Measurements from ENCODE around the gene FEM1B.

Gene FEM1B

DNA sequence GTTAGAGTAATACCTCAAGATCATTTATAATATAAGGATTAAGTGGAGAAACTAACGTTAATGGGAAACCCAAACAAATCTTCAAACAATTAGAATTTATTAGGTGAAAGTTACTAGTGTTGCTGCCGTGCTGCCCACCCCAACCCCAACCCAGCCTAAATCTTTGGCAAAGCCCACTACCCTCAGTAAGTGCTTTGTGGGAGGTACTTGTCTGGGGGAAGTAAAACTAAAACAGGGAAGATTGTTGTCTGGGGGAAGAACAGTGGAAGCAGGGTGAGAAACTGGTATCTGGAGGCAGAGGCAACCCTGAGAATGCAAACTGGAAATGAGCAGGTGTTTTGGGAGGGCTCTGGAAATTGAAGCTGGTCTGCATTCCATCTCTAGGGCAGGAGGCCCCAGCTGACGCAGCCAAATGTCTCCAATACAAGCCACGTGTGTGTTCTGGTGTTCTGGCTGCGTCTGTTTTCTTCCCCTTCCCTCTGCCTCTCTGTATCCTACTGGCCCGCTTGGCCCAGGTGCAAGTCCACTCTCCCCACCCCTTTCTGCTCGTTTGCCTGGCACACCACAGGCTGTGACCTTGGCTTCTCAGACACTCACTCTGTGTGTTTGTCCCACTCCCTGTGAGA, 32.7 kb downstream of the FEM1B start:
- DNase-seq, result no peak

DNA sequence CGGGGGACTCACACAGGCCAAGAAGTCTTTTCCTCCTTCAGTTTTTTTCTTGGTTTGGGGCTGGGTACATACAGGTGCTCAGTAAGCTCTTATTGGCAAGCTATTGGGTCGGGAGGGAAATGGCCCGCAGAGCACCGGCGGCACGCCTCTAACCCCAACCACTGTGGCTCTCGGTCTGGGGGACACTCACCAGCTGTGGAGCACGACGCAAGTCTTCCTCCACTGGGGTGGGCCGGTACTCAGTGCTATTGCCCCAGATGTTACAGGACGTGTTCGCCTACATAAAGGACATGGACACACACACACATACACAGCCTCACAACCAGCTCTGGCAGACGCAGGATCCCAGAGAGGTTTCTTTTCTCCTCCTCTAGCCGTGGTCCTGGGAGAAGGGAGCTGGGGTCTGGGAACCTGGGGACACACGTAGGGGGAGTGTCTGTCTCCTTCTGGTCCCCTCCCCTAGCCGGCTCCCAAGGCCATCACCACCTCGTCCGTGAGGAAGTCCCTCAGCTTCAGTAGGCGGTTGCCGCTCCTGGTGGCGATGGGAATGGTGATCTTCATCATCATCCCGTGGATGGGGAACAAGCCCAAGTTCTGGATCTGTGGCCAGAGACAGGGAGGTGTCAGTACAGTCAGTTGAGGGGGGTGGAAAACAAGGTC, 33.4 kb downstream of the FEM1B start:
- no peak for DNase-seq

DNA sequence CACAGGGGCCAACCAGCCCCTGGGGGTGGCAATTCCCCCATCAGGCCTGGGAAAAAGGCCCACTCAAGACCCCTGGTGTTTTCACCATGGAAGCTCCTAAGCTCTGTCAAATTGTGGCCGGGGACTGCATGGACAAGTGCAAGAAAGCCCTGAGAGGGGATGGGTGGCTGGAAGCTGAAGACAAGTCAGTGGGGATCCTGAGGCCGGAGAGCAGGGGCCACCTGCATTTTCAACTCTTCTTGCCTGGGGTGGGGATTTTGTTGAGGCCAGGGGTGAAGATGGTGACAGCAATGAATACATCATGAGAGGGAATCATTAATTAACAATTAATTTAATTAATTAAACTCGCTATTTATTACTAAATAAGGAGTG, 33.9 kb downstream of the FEM1B start:
- no peak for DNase-seq

DNA sequence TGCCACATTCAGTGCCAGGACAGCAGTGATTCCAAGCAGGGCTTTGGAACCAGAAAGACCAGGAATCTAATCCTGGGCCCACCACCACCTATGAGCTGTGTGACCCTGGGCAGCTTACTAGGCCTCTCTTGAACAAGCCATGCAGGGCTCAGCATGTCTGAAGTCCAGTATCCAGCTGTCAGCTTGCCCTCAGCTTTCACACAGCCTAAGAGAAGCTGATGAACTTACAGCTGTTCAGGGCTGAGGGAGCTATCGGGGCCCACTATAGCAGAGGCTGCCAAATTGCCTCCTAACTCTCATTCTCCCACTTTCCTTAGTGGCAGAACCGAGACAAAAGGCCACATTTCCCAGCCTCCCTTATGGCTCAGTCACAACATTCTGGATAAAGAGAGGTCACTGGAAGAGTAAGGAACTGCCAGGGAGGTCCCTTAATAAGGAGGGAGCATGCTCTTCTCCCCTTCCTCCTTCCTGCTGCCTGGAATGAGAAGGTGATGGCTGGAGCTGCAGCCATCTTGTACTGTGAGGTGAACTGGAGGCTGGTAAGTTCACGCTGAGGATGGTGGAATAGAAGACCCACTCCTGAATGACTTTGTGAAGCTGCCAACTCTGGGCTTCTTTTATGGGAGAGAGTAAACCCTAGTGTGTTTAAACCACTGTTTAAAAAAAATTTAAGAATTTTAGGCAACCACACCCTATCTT, 34.5 kb downstream of the FEM1B start:
- no peak for DNase-seq

DNA sequence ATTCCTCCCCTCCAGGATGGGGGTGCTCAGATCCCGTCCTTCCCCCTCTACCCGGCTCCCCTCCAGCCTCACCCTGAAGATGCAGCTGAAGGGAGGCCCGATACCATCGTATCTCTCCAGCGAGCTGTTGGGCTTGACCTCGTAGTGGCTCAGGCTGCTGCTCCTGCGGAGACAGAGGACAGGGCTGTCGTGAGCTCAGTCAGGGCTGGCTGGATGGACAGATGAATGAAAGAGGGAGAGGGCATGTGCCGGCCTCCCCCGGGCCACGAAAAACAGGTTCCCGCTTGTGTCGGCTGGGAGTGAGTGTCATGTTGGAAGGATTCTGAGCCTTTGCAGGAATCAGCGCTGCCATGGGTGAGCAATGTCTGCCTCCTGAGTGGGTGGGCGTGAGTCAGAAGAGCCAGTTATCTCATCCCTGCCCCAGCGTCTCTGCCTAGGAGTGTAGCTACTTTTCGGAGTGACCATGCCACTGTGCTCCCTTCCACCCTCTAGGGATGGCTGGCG, 35.2 kb downstream of the FEM1B start:
- DNase-seq, result no peak

DNA sequence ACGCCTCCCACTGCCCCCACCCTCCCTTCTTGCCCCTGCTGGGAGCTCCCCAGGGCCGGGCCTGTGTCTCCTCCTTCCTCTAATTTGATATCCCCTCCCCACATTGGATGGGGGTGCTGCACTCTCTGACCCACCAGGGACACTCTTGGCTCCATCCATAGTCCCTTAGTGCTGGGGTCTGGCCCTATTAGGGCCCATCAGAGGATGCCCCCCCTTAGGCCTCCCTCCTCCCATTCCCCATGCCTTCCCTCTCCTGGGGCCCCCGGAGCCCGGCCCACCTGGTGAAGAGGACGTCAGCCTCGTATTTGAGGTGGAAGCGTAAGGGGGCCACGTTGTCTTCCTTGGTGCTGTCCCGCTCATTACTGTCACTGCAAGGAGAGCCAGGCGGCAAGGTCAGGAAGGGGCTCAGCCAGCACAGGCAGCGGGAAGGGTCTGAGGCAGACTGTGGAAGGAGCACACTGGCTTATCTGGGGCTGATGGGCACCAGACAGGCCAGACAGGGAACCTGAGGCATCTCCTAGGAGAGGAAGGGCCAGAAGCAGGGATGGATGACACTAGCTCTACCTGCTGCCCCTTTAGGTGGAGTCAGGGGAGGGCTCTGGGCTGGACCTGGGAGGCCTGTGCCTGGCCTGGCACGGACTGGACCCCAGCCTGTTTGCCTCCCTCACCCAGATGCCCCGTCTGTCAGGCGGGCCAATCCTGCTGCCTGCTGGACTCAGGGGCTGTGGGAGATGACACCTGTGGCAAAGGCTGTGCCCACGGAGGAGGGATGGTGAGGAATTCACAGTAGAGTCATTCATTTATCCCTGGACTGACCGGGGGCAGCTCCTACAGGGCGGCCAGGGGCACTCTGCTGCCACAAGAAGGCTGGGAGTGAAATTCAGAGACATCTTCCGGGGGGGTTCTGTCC, 36.2 kb downstream of the FEM1B start:
- no peak for DNase-seq

DNA sequence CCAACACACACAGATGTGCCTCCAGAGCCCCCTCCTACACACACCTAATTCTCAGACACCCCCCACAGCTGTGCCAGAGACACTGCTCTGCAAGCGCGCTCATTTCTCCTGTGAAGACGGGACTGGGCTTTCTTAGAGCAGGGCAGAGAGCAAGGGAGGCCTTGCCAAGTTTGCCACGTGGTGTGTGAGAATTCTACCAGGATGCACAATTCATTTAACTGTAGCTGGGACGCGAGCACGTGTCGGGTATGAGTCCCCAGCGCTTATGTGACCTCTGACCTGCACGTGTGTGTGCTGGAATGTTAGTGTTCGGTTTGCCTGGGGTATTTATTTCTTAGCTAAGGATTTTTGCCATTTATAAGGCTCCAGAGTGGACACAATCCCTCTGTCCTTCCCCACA, 37.0 kb downstream of the FEM1B start:
- DNase-seq, result no peak

DNA sequence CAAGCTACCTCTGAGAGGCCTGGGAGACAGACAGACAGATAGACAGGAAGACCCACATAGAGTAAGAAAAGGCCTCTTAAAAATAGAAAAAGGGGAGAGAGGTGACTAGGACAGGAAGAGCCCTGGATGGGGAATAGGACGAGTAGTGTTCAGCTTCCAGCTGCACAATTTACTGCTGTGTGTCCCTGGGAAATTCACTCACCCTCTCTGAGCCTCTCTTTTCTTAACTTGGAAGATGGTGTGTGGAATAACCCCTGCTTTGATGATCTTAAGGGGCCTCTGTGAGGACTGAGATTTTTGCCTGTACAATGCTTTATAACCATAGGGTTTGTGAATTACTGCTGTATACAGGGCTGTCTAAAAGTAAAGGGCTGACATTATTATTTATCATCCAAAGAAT, 37.5 kb downstream of the FEM1B start:
- no peak for DNase-seq

DNA sequence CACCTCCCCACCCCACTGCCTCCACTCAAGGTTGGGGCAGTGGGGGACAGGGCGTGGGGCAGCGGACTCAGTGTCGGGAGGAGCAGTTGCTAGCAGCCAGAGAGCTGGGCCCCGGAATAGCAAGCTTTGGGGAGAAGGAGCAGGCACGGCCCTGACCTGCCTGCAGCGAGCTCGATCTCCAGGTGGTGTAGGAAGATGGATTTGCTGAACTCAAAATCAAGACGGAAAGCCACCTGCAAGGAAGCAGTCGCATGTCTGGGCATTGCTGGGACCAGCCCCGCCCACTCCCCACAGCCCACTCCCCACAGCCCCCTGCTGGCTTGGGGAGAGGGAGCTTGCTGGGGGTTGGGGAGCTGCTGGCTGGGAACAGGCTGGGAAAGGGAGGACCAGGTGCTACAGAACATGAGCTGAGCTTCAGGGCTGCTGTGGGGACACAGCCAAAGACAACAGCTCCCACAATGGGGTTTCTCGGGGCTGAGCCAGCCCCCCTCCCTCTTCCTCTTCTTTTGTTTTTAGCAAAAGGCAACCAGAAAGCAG, 38.0 kb downstream of the FEM1B start:
- no peak for DNase-seq

DNA sequence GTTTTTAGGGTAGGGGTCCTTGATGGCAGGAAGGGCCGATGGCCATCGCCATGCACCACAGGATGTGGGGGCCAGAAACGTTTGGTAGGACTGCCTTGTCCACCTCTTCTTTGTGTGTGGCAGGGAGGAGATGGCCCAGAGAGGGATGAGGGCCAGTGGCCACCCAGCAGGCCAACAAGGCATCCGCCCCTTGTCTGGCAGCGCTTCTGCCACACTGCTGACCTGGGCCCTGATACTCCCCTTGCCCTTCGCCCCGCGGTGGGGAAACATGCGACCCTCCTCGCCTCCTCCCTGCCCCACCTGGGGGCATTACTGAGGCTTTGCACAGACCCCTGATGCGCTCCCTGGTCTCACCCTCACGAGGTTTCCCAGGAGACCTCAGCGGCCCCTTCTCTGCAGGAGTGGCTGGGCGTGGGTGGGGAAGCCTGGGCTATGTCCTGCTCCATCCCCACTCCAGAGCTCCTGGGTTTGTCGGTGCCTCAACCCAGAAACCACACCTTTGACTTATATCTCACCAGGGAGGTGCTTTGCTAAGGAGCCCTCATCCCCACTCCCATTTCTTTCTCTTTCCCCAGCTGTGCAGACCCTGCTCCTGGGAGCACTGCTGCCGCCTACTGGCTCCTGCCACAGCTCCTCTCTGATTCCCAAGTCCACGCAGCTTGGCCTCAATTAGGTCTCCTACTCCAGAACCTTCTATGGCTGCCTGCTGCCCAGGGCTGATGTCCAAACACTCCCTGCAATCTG, 38.7 kb downstream of the FEM1B start:
- no peak for DNase-seq

DNA sequence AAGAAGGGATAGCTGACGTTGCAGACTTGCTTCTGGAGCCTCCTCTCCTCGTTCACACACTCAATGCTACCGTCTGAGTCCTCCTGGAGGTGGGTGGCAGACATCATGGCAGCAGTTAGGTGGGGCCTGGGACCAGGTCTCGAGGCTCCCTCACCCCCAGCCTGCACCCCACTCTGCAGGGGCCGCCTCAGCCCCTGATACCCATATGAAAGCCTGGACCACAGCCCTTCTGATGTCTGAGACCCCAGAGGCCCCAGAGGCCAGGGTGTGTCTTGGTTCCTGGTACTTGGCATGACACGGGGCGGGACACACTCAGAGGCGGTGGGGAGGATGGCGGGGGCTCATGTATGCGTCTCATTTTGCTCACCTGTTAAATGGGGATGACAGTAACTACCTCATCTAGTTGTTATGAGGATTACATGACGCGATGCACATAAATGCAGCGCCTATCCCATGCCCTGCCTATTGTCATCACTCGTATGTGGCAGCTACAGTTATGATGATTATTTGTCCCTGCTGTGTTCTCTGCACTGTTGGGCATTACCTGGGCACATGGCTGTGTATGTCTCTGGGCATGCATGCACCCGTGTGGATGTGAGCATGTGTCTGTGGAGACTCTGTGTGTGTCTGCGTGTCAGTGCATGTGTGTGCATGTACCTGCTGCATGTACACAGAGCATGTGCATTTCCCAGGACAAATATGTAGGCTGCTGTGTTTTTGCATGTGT, 39.9 kb downstream of the FEM1B start:
- no peak for DNase-seq

DNA sequence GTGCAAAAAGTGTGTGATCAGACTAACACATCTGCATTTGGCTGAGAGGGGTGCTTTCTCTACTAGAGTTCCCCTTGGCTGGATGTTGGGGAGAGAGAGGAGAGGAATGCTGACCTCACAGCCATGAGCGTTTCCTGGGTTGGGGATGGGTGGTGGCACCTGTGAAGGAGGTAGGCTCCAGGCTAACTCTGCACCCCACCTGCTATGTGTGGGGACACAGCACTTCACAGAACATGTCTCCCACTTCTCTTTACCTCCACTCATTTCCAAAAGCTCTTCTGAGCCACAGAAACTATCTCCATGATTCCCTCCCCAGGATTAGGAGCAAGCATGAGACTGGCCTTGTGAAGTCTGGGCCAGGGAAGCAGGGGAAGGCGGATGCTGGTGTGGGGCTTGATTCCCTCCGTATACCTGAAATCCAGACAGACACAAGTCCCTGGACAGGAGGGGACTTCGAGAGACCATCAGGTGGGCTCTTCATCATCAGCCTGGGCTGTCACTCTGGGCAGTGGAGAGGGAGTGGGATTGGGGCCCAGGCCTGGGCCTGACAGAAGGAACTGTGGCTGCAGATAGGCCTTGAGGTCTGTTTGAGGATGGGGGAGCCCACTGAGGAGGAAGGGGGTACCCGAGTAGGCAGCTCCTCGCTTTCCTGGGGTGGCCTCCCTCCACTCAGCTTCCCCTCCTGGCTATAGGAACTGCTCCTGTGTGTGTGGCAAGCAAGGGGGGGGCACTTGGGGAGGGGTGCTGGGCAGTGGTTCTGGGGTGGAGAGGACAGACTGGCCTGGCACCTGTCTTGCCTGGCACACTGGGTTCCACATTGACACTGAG, 40.7 kb downstream of the FEM1B start:
- no peak for DNase-seq

DNA sequence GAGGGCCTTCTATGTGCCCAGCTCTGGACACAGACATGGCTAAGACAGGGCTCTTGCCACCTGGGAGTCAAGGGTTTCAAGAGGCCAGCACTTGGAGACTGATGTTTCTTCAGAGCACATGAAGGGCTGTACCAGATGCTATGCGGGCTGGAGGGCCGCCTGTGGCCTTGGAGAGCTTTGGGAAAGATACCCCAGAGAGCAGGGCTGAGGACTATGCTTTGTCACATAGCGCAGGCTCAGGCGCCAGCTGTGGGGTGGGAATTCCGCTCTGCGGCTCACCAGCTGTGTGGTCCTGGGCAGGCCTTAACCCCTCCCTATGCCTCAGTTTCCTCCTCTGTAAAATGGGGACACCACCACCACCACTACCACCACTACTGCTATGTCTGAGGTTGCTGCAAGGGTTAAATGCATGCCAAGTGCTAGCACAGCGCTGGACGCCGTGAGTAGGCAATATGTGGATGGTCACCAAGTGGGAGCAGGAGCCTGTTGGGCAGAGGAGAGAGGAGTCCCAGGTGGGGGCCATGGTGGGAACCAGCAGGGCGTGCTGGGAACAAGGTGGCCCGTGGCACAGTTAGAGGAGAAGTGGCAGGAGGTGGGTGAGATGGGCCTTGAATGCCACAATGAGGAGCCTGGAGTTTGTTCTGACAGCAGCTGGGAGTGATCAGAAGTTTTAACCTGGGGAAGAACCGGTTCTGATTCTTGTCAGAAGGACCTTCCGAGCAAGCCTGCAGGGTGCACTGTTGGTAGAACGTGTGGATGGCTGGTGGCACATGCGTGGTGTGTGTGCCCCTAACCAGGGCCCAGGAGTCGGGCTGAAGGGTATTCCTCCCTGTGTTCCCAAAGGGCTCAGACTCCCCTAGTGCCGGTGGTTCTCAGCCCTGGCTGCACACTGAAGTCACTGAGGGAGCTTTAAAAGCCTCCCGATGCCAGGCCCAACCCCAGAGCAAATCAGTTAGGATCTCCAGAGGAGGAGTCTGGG, 41.7 kb downstream of the FEM1B start:
- DNase-seq, result no peak

DNA sequence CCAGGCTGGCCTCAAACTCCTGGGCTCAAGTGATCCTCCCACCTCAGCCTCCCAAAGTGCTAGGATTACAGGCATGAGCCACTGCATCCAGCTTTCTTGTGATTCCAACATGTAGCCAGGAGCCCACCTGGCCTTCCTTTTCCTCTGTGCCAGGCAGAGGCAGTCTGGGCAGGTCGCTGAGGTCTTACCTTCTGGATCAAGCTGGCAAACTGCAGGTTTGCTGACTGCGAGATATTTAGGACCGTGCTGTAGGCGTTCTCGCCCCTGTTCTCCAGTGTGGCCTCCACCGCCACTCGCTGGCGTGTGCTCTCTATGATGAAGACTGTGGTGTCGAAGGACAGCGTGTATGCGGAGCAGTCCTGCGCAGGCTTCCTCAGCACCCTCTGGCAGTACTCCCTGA, 42.5 kb downstream of the FEM1B start:
- DNase-seq, result no peak

DNA sequence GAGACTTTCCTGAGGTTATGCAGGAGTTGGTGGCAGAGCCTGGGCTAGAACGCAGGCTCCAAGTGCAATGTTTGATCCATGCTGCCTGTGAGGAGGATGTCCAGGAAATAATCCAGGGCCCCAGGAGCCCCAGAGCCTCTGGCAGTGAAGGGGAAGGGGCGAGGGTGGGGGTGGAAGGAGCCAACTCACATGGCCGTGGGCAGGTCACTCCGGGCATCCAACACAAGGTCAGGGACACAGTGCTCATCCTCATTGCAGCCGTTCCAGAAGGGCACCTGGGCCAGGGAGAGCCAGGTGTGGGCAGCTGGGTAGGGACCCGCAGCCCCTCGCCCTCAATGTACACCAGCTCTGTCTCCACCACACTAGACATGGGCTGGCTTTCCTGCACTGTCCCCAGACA, 43.7 kb downstream of the FEM1B start:
- DNase-seq, result no peak

DNA sequence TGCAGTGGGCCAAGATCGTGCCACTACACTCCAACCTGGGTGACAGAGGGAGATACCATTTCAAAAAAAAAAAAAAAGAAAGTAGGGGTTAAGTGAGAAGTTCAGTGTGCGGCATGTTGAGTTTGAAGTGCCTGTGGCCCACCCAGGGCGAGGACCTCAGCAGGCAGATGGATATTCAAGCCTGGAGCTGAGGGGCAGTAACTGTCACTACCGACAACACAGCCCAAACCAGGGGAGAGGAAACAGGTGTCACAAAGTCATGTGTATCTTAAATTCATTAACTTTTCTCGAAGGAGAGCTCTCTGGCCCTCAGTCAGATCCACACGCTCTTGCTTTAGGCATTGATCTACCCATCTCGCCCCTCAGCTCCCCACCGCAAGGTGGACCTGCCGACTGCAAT, 45.3 kb downstream of the FEM1B start:
- no peak for DNase-seq

DNA sequence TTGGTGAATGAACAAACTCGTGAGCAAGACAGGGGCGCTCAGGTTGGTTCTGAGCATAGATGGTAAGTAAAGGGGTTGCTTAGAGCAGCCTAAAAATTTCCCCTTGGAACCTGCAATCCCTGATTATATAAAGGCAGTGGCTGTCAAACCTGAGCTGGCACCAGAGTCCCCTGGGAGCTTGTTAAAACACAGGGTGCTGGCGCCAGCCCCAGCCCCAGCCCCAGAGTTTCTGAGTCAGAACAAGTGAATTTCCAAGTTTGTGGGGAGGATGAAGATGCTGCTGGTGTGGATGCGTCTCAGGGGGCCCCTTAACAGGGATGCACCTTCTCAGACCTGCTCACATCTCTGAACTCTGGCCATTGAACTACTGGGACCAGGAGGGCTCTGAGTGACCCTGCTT, 48.2 kb downstream of the FEM1B start:
- no peak for DNase-seq

DNA sequence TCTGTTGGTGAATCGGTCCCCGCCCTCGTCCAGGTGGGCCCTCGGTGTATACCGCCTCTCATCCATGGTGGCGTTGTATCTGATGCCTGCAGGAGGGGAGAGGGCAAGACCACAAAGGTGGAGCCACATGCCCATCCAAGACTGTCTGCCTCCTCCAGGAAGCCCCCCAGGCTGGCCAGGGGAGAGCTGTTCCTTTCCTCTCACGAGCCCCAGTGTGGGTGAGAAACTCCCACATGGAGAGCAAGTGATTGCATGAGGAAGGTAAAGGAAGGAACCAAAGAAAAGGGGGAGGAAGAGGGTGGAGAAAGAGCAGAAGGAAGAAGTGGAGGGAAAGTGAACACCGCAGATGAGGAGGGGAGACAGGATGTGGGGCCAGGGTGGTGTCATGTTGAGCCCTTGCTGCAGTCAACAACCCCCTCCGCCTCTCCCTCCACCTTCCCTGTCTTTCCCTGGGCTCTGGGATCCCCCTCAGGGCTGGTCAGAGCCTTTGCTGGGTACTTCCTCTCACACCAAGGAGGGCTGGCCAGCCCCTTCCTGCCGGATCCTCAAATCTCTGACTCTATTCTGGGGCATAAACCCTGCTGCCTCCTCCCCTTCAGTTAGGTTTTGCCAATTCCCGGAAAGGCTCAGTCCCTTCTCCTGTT, 49.3 kb downstream of the FEM1B start:
- no peak for DNase-seq

DNA sequence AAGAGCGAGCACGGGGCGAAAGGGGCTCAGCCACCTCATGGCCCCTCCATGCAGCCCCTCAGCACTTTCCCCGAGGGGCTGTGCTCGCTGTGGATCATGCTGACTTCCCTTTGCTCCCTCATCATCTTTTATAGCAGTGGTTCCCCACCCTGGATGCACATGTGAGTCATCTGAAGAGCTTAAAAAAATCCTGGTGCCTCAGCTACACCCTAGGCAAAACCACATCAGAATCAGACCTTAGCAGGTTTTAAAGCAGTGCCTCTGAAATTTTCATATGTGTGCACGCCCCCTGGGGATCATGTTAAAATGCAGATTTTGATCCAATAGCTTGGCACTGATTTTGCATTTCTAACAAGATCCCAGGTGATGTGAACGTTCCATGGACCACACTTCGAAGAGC, 50.9 kb downstream of the FEM1B start:
- DNase-seq, result no peak

All from NCI-H1048 (cell line).